LNCaP clone FGC (cell line): ENCODE results near the gene SLC44A1.

Experiments
- DNase-seq: peaks from one replicate; pipeline ENCODE4 v3.0.0-alpha.2; 2011; ENCODE audit warnings: low read depth
- H3K4me3 ChIP-seq: 2 replicates; pipeline ENCODE4 v1.5.1; 2011; ENCODE audit warnings: mild to moderate bottlenecking, low read depth, low read length, control low read depth
- CTCF ChIP-seq: IDR thresholded peaks from 2 replicates; pipeline ENCODE4 v1.5.1; 2012; ENCODE audit warnings: mild to moderate bottlenecking; ENCODE audit not compliant: control insufficient read depth, insufficient read depth; ENCODE audit errors: extremely low read depth

SLC44A1 gene

DNA sequence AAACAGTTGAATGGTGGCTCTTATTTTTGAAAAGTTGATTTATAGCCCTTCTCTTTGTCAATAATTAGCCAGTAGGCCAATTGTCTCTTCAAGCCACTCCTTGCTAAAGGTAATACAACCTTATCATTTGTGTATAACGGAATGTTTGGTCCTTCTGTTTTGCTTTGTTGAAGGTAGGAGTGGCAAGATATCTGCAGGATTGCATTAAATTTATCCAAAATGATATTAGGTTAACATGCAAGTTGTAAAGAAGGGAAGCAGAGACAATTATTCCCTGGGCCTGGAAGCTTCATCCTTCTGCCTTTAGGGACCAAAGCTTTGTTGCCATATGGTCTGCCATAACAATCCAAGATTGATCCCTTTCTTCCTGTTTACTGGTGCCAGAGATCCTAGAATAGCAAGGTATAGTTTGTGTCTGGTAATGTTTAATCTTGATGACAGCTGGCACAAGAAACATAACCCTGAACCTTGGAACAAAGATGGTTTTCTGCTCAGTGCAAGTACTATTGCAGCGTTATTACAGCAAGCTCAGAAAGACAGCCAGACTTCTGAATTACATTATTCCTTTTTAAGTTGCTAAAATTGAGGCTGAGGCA is 187.9 kb downstream of the SLC44A1 start:
- H3K4me3 ChIP-seq: no peak overlapping the region
- no peak for TF ChIP-seq CTCF
- DNase-seq: no peak

- TF ChIP-seq CTCF: no peak
- DNase-seq: no peak
- no peak overlapping the region for H3K4me3 ChIP-seq
Measured at GRCh38 chr9:105435453-105435852, 191.0 kb downstream of the SLC44A1 start.

DNA sequence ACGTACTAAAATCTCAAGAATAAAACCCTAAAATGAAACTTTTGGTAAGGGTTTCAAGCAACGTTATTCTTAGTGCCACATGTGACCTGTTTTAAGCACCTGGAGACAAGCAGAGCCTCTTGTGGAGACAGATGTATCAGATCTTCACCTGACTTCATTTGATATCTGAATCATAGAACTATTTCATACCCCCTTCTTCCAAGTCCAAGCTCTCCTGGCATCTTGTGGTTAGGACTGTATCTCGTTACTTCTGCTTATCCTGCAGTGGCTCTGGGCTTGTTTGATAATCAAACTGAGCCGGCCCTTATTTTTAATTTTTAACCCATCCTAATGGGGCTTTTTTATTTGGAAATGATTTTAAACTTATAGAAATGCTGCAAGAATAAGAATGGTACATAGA is 192.3 kb downstream of the SLC44A1 start:
- TF ChIP-seq CTCF: no peak
- no peak for DNase-seq
- no peak overlapping the region for H3K4me3 ChIP-seq

DNA sequence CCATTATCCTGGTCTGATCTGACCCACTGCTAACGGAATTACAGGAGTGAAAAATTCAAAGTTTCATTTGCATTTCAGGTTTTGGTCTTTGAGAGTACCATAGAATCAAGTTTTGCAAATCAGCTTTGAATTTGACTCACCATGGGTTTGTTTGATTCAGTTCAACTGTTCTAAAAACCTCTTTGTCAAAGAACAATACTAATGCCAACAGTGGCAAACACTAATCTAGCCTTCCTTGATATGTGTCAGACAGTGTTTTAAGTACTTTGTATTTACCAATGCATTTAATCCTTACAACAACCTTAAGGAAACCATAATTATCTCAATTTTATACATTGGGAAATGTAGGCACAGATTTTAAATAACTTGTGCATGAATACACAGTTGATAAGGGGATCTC is 193.3 kb downstream of the SLC44A1 start:
- no peak for DNase-seq
- no peak for TF ChIP-seq CTCF
- no peak overlapping the region for H3K4me3 ChIP-seq

- DNase-seq: no peak
- H3K4me3 ChIP-seq: no peak overlapping the region
- TF ChIP-seq CTCF: no peak
Measured at GRCh38 chr9:105438141-105438806, 193.8 kb downstream of the SLC44A1 start.

GRCh38 chr9:105439428-105439827 is 195.0 kb downstream of the SLC44A1 start:
- TF ChIP-seq CTCF: no peak
- no peak for DNase-seq
- no peak overlapping the region for H3K4me3 ChIP-seq
